BJ (cell line): ENCODE results near the gene MMP27. TPM values are rescaled to one million over a fixed set of nuclear protein-coding genes. Genes with fewer than 3 reads are reported as not detected.

Source experiments
- CTCF ChIA-PET: fragments of 350-600 bp; formaldehyde crosslinking; extraction: SDS; loops from one replicate; lab custom pipeline; 2021; ENCODE audit warnings: antibody characterized with exemption, inconsistent platforms; lab: Yijun Ruan, JAX
- POLR2A ChIA-PET: fragments of 300-600 bp; sonication (Branson Sonifier 250); formaldehyde crosslinking; extraction: SDS; loops from one replicate; lab custom pipeline; 2021; ENCODE audit warnings: antibody characterized with exemption; lab: Charles Lee
- DNase-seq: peaks from one replicate; pipeline ENCODE4 v3.0.0-alpha.2; 2011; ENCODE audit warnings: low read depth
- H3K27me3 ChIP-seq: 2 replicates; pipeline ENCODE4 v1.6.0; 2011; ENCODE audit warnings: low read length; ENCODE audit not compliant: control insufficient read depth, insufficient read depth
- H3K36me3 ChIP-seq: 2 replicates; pipeline ENCODE4 v1.5.1; 2011; ENCODE audit warnings: low read length; ENCODE audit not compliant: control insufficient read depth, insufficient read depth
- H3K4me3 ChIP-seq: 2 replicates; pipeline ENCODE4 v1.5.1; 2011; ENCODE audit warnings: low read depth, mild to moderate bottlenecking, control low read depth, low read length
- polyA plus RNA-seq: library from polyadenylated mRNA; depleted of rRNA; stranded (reverse); fragments of >200 nt; gene quantifications from 2 replicates; pipeline ENCODE4 v1.2.3, GENCODE V29; 2011
- TF ChIP-seq, protein P1 (sequence below): IDR thresholded peaks from 2 replicates; pipeline ENCODE4 v1.5.1; 2011; ENCODE audit warnings: low read depth, mild to moderate bottlenecking, control low read depth, inconsistent platforms, low read length, moderate library complexity; ENCODE audit not compliant: insufficient read depth

Gene MMP27
- polyA plus RNA-seq, 1 experiment: not detected

DNA sequence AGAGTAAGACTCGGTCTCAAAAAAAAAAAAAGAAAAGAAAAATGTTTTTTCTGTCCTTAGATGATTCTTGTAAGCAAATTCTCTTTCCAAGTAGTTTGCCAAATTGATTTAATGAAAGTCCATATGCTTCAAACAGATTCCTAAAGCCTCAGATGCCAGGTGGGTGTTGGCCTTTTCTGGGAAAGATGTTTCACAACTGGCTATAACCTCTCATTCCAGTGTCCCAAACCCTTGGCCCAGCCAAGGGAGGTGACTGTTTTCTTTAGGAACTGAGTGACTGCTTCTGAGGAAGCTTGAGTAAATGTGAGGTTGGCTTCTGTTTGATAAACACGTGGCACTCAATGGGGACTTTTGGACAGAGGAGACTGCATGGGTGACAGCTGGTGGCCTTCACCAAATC is 27.5 kb downstream of the MMP27 start:
- CTCF ChIA-PET: interaction anchor here (7.5 kb wide), 1 partner anchor 11 kb away, joined by 55 read pairs; no protein-coding TSS in a partner anchor
- Histone ChIP-seq H3K27me3 (peaks cover 4% of the 10 kb centered on the region), H3K36me3 (no peaks in the 10 kb centered on the region), H3K4me3 (no peak overlapping the region)
- POLR2A ChIA-PET: no interaction called here
- DNase-seq: no peak
- TF ChIP-seq, protein P1, sequence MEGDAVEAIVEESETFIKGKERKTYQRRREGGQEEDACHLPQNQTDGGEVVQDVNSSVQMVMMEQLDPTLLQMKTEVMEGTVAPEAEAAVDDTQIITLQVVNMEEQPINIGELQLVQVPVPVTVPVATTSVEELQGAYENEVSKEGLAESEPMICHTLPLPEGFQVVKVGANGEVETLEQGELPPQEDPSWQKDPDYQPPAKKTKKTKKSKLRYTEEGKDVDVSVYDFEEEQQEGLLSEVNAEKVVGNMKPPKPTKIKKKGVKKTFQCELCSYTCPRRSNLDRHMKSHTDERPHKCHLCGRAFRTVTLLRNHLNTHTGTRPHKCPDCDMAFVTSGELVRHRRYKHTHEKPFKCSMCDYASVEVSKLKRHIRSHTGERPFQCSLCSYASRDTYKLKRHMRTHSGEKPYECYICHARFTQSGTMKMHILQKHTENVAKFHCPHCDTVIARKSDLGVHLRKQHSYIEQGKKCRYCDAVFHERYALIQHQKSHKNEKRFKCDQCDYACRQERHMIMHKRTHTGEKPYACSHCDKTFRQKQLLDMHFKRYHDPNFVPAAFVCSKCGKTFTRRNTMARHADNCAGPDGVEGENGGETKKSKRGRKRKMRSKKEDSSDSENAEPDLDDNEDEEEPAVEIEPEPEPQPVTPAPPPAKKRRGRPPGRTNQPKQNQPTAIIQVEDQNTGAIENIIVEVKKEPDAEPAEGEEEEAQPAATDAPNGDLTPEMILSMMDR: no peak

DNA sequence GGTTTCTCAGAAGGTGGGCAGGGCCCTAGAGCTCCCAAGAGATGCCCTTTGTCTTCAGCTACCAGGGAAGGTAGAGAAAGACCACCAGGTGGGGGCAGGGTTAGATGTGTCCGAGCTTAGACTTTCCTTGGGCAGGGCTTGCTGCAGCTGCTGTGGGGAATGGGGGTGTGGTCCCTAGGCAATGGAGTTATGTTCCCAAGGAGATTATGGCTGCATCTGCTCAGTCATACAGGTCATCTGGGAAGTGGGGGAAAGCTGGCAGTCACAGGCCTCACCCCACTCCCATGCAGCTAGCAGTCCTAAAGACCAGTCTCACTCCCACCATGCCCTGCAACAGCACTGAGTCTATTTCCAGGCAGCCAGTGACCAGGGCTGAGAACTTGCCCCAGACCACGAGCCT is 29.5 kb downstream of the MMP27 start:
- ChIA-PET POLR2A (no interaction called here), CTCF (interaction anchor here (0.9 to 7.5 kb wide), 2 partner anchors 10 to 16 kb away, joined by 3 to 55 read pairs; no protein-coding TSS in a partner anchor)
- H3K27me3 ChIP-seq: peaks cover 4% of the 10 kb centered on the region
- TF ChIP-seq, protein P1: no peak
- no peaks in the 10 kb centered on the region for H3K36me3 ChIP-seq
- no peak overlapping the region for H3K4me3 ChIP-seq
- DNase-seq: no peak

DNA sequence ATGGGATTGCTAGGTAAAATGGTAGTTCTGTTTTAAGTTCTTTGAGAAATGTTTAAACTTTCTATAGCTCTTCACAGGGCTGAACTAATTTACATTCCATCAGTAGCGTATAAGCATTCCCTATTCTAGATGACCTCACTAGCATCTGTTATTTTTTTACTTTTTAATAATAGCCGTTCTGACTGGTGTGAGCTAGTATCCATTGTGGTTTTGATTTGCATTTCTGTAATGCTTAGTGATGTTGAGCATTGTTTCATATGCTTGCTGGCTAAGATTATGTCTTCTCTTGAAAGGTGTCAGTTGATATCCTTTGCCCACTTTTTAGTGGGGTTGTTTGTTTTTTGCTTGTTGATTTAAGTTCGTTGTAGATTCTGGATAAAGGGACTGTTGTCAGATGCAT is 35.9 kb downstream of the MMP27 start:
- Histone ChIP-seq H3K36me3 (no peaks in the 10 kb centered on the region), H3K4me3 (no peak overlapping the region), H3K27me3 (no peaks in the 10 kb centered on the region)
- TF ChIP-seq, protein P1: no peak
- CTCF ChIA-PET: interaction anchor here (0.7 to 2.2 kb wide), 3 partner anchors 16 to 382 kb away, joined by 3 to 7 read pairs (median 5); no protein-coding TSS in a partner anchor
- DNase-seq: no peak
- POLR2A ChIA-PET: no interaction called here

DNA sequence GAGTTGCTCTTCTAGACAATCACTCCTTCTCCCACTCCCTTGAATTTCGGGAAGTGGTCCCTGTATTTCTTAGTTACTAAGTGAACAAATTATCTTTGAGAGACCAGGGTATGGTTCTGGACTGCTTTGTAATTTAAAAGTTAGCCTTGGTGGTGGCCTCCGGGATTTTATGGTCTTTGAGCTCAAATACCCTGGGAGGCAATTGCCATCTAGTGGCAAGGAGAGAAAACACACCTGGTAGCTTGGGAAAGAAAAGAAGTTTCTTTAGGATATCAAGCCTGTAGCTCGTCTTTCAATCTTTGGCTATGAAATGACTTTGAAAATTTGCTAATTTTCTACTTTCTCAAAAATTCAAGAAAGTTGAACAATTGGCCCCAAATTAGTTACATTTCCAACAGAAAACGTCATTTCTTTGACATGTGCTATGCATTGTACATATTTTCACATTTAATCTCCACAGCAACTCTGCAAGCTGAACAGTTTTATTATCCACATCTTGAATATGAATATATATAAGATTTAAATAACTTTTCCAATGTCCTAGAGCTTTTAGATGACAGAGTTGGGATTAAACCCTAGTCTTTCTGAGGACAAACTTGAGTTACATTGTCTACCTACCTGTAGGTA is 39.1 kb downstream of the MMP27 start:
- H3K27me3 ChIP-seq: peaks cover 2% of the 10 kb centered on the region; the same call in 1 of the 2 replicates
- ChIA-PET CTCF (interaction anchor here (0.6 to 5.7 kb wide), 34 partner anchors 9 to 1237 kb away, joined by 3 to 55 read pairs (median 4); partner anchors contain the start of gene MMP20), POLR2A (no interaction called here)
- H3K4me3 ChIP-seq: no peak overlapping the region
- no peak for DNase-seq
- H3K36me3 ChIP-seq: no peaks in the 10 kb centered on the region
- TF ChIP-seq, protein P1: peak; percentile 89

DNA sequence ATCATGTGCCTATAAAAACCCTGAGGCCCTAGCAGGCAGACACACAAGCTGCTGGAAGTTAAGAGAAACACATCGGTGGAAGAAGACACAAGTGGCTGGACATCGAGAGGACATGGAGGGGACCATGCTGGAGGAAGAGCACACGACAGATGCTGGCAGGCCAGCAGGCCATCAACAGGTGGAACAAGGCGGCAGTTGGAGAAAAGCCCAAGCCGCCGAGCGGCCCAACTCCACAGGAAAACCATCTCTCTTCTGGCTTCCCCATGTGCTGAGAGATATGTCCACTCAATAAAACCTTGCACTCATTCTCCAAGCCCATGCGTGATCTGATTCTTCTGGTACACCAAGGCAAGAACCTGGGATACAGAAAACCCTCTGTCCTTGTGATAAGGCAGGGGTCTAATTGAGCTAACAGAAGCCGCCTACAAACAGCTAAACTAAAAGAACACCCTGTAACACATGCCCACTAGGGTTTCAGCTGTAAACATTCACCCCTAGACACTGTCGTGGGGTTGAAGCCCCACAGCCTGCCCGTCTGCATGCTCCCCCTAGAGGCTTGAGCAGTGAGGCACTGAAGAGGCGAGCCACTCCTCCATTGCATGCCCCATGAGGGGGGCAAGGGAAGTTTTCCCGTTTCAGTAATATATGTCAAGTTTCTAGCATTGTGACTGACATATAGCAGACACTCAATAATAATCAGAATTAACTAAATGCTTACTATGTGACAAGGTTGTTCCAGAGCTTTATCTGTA is 41.4 kb downstream of the MMP27 start:
- CTCF ChIA-PET: interaction anchor here (0.9 to 5.7 kb wide), 8 partner anchors 10 to 379 kb away, joined by 3 to 55 read pairs (median 21); no protein-coding TSS in a partner anchor
- H3K27me3 ChIP-seq: peaks cover 4% of the 10 kb centered on the region; the same call in 1 of the 2 replicates
- no peak for DNase-seq
- TF ChIP-seq, protein P1: peak; percentile 48; the same call in 1 of the 2 replicates
- POLR2A ChIA-PET: no interaction called here
- no peak overlapping the region for H3K4me3 ChIP-seq
- H3K36me3 ChIP-seq: no peaks in the 10 kb centered on the region
